ENCODE results near the gene IL20.

IL20 gene

GRCh38 chr1:206875752-206876377 lies 10.4 kb downstream of the IL20 start:
- no peak for DNase-seq (ENCODE audit: low read depth in 2 of 2)

GRCh38 chr1:206878456-206878855 lies 13.0 kb downstream of the IL20 start:
- no peak for DNase-seq (ENCODE audit: low read depth in 2 of 2)

- no peak for DNase-seq (ENCODE audit: low read depth in 2 of 2)
These were observed 14.9 kb downstream of the IL20 start for GRCh38 chr1:206880314-206880713.

DNA sequence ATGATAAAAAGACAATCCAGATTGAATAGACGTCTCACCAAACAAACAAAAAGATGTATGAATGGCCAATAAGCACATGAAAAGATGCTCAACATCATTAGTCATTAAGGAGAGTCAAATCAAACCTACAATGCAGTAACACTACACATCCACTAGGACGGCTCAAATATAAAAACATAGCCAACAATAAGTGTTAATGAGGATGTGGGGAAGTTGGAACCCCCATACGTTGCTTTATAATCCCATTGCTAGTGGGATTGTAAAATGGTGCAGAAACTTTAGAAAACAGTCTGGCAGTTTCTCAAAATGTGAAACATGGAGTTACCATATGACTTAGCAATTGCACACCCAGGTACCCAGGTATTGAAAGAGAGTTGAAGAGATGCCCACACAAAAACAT lies 17.1 kb downstream of the IL20 start:
- no peak for DNase-seq (ENCODE audit: low read depth in 2 of 2)

- no peak for DNase-seq (ENCODE audit: low read depth in 2 of 2)
These were observed 17.7 kb downstream of the IL20 start for GRCh38 chr1:206883160-206883559.

GRCh38 chr1:206883876-206884275 lies 18.5 kb downstream of the IL20 start:
- DNase-seq (ENCODE audit: low read depth in 2 of 2) = no peak

DNA sequence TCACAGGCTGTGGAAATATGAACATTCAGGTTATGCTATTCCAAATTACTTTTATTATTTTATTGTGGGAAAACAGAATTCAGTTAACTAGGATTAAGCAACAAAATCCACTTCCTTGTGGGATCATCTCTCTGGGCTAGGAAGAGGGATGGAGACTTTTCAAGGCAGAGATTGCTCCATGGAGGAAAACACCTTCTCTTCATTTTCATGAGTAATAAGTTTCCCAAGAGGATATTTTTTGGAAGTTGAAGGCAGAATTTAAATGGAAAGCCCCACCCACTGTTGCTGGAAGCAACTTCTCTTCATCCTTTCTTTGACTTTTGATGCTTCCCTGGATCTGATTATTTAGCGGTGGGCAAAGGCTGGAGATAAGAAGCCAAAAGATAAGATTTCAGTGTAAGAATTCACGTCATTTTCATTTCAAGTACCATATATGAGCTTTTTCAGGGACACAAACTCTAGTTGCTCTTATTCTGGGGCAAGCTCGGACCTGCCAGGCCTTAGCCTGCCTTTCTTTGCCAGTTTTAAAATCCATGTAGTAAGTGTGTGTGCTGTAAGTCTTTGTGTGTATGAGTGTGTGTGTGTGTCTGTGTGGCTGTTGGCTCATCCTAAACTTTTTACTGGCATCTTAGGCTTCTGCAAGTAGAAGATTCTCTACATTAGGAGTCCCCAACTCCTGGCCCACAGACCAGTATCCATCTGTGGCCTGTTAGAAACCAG lies 20.1 kb downstream of the IL20 start:
- DNase-seq (ENCODE audit: low read depth in 2 of 2) = no peak

- no peak for DNase-seq (ENCODE audit: low read depth in 2 of 2)
These were observed 21.4 kb downstream of the IL20 start for GRCh38 chr1:206886831-206887230.

DNA sequence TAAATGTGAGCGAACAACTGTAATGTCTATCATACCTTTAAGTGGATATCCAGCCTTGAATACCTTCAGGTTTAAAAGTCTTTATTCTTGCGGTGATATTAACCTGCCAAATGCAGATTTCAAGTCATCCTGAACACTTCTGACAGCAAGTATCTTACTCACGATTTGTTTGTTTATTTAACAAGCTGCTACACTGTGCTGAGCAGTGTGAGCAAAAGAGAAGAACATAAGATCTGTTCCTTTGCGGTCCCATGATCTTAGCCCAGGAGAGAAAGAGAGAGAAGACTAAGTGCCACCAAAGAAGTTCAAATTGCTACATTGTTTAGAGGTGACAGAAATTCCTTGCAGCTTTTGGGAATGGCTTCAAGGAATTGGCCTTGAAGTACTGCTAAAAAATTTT lies 22.3 kb downstream of the IL20 start:
- no peak for DNase-seq (ENCODE audit: low read depth in 2 of 2)

- DNase-seq (ENCODE audit: low read depth in 2 of 2) = no peak
These were observed 25.0 kb downstream of the IL20 start for GRCh38 chr1:206890125-206891060.

- DNase-seq (ENCODE audit: low read depth in 2 of 2) = no peak
These were observed 26.0 kb downstream of the IL20 start for GRCh38 chr1:206891412-206891811.

- no peak for DNase-seq (ENCODE audit: low read depth in 2 of 2)
These were observed 27.0 kb downstream of the IL20 start for GRCh38 chr1:206892351-206892984.

DNA sequence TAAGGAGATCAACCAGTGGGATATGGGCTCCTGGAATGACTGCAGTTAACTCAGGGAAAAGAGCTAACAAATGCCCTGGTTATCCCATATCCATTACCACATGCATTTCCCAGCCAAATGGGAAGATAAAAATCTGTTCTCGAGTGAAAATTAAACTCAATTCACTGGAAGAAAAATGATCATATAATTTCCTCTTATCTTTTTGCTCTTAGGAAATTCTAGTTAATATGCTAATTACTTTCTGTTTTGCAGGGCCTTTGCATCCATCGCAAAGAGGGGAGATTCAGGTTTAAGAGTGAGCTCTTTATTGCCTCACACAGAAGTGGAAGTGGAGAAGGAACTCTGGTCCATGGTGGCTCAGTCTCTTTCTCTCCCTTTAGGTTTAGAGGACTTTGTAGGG lies 28.0 kb downstream of the IL20 start:
- no peak for DNase-seq (ENCODE audit: low read depth in 2 of 2)

- DNase-seq (ENCODE audit: low read depth in 2 of 2) = no peak
These were observed 29.9 kb downstream of the IL20 start for GRCh38 chr1:206895325-206895724.

GRCh38 chr1:206895837-206896242 lies 30.4 kb downstream of the IL20 start:
- DNase-seq (ENCODE audit: low read depth in 2 of 2) = no peak

- DNase-seq (ENCODE audit: low read depth in 2 of 2) = no peak
These were observed 30.8 kb downstream of the IL20 start for GRCh38 chr1:206896261-206896660.

DNA sequence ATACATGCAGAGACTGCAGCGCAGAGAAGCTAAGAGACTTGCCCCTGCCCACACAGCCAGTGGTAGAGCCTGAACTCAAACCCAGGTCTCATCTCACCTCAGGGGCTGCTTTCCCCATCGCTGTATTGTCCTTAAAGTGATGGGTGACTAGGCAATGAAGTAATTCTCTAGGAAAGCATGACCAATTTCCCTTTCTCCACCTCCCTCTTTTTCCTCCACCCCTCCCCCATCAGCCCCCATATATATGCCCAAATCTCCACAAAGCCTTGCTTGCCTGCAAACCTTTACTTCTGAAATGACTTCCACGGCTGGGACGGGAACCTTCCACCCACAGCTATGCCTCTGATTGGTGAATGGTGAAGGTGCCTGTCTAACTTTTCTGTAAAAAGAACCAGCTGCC lies 31.8 kb downstream of the IL20 start, which contains the start of gene IL24:
IL24 (plus strand) TSS at position 269 of the 400 bp plus-strand sequence. CDS start 390 bp downstream, outside the sequence.
- DNase-seq (ENCODE audit: low read depth in 2 of 2) = no peak

- no peak for DNase-seq (ENCODE audit: low read depth in 2 of 2)
These were observed 32.9 kb downstream of the IL20 start for GRCh38 chr1:206898089-206898914.

GRCh38 chr1:206898915-206899431 lies 33.5 kb downstream of the IL20 start:
- no peak for DNase-seq (ENCODE audit: low read depth in 2 of 2)

DNA sequence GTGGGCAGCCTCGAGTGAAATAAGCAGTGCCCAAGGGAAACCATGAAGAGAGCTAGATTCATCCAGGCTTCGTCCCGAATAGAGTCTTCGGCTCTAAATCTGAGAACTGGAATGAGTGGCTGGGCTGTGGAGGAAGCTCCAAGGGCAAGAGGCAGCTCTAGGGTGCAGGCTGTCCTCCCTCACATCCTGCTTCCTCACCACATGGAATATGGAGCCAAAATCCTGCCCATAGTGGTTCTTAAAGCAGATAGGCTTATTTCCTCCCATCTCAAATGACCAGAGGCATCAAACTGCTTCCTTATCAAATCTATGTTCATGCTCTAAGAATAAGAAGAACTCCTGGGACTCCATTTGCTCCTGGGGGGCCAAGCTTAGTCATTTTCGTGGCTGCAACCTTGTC lies 34.3 kb downstream of the IL20 start:
- DNase-seq (ENCODE audit: low read depth in 2 of 2) = no peak

- no peak for DNase-seq (ENCODE audit: low read depth in 2 of 2)
These were observed 34.7 kb downstream of the IL20 start for GRCh38 chr1:206900149-206900548.
